Rectal smooth muscle tissue (tissue), 1 donor: ENCODE measurements around the gene SYCE3.
"Not testable (repeated sequence)": the region's sequence is repeated elsewhere in the genome, so short reads cannot be mapped to it uniquely, and the experiment has no call there.

Experiments
- H3K27ac ChIP-seq: one replicate; pipeline ENCODE4 v1.7.0; 2013; ENCODE audit warnings: low read depth, low read length, inconsistent platforms
- H3K27me3 ChIP-seq: one replicate; pipeline ENCODE4 v1.7.0; 2013; ENCODE audit warnings: low read length; ENCODE audit not compliant: control insufficient read depth, insufficient read depth
- H3K36me3 ChIP-seq: one replicate; pipeline ENCODE4 v1.7.0; 2013; ENCODE audit warnings: low read length; ENCODE audit not compliant: control insufficient read depth, insufficient read depth
- H3K4me1 ChIP-seq: one replicate; pipeline ENCODE4 v1.7.0; 2013; ENCODE audit warnings: low read length; ENCODE audit not compliant: control insufficient read depth, insufficient read depth
- H3K4me3 ChIP-seq: one replicate; pipeline ENCODE4 v1.7.0; 2013; ENCODE audit warnings: low read length
- H3K9ac ChIP-seq: one replicate; pipeline ENCODE4 v1.7.0; 2013; ENCODE audit warnings: low read length

SYCE3 gene

GRCh38 chr22:50522208-50522805 is 40.4 kb downstream of the SYCE3 start:
- H3K9ac ChIP-seq, result no peak overlapping the region
- peaks cover 3% of the 10 kb centered on the region for H3K4me1 ChIP-seq
- H3K27me3 ChIP-seq, result no peaks in the 10 kb centered on the region
- H3K4me3 ChIP-seq, result no peak overlapping the region
- H3K27ac ChIP-seq, result no peak overlapping the region
- H3K36me3 ChIP-seq, result peaks cover 22% of the 10 kb centered on the region

GRCh38 chr22:50521710-50522109 is 41.0 kb downstream of the SYCE3 start:
- Histone ChIP-seq H3K36me3 (peaks cover 23% of the 10 kb centered on the region), H3K27me3 (no peaks in the 10 kb centered on the region), H3K4me1 (peaks cover 3% of the 10 kb centered on the region), H3K9ac (no peak overlapping the region), H3K4me3 (no peak overlapping the region), H3K27ac (no peak overlapping the region)

- no peak overlapping the region for H3K4me3 ChIP-seq
- H3K27me3 ChIP-seq, result no peaks in the 10 kb centered on the region
- H3K36me3 ChIP-seq, result peaks cover 29% of the 10 kb centered on the region
- no peak overlapping the region for H3K9ac ChIP-seq
- no peaks in the 10 kb centered on the region for H3K4me1 ChIP-seq
- H3K27ac ChIP-seq, result no peak overlapping the region
Observed at GRCh38 chr22:50520826-50521453, 41.8 kb downstream of the SYCE3 start.

DNA sequence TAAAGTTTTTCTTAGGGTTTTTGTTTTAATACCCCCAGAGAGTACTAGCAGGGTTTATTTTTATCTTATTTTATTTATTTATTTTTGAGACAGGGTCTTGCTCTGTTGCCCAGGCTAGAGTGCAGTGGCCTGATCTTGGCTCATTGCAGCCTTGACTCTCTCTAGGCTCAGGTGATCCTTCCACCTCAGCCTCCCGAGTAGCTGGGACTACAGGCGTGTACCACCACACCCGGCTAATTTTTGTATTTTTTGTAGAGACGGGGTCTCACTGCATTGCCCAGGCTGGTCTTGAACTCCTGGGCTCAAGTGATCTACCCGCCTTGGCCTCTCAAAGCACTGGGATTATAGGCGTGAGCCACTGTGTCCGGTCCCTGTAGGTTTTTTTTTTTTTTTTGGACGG is 42.5 kb downstream of the SYCE3 start:
- not testable (repeated sequence) for H3K27ac ChIP-seq, H3K27me3 ChIP-seq, H3K4me1 ChIP-seq, H3K4me3 ChIP-seq, H3K9ac ChIP-seq
- peaks cover 29% of the 10 kb centered on the region for H3K36me3 ChIP-seq

DNA sequence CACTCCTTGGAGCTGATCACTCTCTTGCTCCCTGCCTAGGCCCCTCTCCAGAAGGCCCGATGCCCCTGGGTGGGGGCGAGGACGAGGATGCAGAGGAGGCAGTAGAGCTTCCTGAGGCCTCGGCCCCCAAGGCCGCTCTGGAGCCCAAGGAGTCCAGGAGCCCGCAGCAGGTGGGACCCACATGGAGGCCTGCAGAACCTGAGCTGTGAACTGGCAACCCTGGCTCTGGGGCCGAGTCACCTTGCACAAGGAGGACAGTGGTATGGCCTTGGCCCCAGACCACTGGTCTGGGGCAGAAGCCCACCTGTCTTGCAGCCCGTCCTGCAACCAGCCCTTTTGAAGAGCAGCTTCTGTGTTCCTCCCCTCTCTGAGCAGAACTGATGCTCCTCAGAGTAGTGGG is 43.6 kb downstream of the SYCE3 start:
- H3K9ac ChIP-seq, result no peak overlapping the region
- H3K27ac ChIP-seq, result no peak overlapping the region
- H3K4me3 ChIP-seq, result no peak overlapping the region
- H3K4me1 ChIP-seq, result no peaks in the 10 kb centered on the region
- no peaks in the 10 kb centered on the region for H3K27me3 ChIP-seq
- peaks cover 29% of the 10 kb centered on the region for H3K36me3 ChIP-seq

GRCh38 chr22:50518606-50519005 is 44.1 kb downstream of the SYCE3 start:
- Histone ChIP-seq H3K27me3 (no peaks in the 10 kb centered on the region), H3K27ac (no peak overlapping the region), H3K4me3 (no peak overlapping the region), H3K9ac (no peak overlapping the region), H3K4me1 (no peaks in the 10 kb centered on the region), H3K36me3 (peaks cover 27% of the 10 kb centered on the region)

GRCh38 chr22:50517495-50518260 is 45.0 kb downstream of the SYCE3 start:
- Histone ChIP-seq H3K27me3 (no peaks in the 10 kb centered on the region), H3K9ac (no peak overlapping the region), H3K4me3 (no peak overlapping the region), H3K36me3 (peaks cover 19% of the 10 kb centered on the region), H3K27ac (no peak overlapping the region), H3K4me1 (no peaks in the 10 kb centered on the region)

DNA sequence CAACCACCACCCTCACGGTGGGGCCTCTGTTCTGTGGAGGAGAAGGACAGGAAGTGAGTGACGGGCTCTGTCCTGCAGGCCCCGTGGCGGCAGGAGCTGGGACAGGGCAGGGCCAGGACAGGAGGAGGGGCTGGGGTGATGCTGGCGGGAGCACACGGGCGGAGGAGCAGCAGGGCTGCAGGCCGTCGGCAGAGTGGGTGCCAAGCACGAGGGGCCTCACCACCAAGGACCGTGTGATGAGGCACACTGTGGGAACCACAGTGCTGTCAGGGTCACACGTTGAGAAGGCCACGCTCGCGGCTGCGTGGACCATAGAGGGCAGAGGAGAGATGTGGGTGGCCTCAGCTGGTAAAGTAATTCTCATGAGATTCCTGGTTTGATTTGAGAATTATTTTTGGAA is 45.8 kb downstream of the SYCE3 start:
- no peaks in the 10 kb centered on the region for H3K4me1 ChIP-seq
- no peak overlapping the region for H3K4me3 ChIP-seq
- H3K27me3 ChIP-seq, result no peaks in the 10 kb centered on the region
- no peak overlapping the region for H3K27ac ChIP-seq
- H3K9ac ChIP-seq, result no peak overlapping the region
- H3K36me3 ChIP-seq, result peaks cover 12% of the 10 kb centered on the region

DNA sequence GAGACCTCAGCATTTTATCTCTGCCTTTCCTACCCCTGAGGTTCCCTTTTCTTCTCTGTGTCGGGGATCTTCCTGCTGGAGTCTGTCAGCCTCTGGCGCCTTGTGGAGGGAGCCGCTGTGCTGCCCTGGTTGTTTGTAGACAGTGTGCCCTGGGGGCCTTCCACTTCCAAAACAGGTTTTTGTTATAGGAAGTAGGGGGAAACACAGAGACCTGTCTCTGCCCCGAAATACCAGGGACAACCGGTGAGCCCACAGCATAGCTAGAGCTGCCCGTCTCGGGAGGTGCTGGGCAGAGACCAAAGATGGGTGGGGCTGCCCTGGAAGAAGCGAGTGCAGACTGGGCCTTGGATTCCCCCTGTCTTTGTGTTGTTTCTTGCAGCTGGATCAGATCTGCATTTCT is 46.7 kb downstream of the SYCE3 start:
- Histone ChIP-seq H3K4me3 (no peak overlapping the region), H3K27ac (no peak overlapping the region), H3K36me3 (peaks cover 10% of the 10 kb centered on the region), H3K27me3 (no peaks in the 10 kb centered on the region), H3K4me1 (no peaks in the 10 kb centered on the region), H3K9ac (no peak overlapping the region)

GRCh38 chr22:50513175-50513574 is 49.5 kb downstream of the SYCE3 start:
- Histone ChIP-seq H3K4me1 (peaks cover 4% of the 10 kb centered on the region), H3K27me3 (no peaks in the 10 kb centered on the region), H3K9ac (no peak overlapping the region), H3K4me3 (no peak overlapping the region), H3K36me3 (peaks cover 6% of the 10 kb centered on the region), H3K27ac (no peak overlapping the region)

DNA sequence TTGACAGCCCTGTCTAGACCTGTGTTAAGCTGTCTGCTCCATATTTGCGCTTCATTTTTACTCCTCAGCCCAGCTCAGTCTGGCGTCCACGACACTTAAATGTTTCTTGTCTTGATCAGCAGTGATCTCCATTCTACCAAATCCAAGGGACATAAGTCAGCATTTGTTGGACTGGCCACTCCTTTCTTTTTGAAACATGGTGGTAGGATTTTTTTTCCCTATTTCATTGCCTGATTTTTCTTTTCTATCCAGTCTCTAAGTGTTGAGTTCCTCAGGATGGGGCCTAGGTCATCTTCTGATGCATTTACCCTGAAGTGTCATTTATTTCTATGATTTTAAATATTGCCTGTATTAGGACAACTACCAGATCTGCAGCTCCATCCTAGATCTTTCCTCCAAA is 53.8 kb downstream of the SYCE3 start:
- Histone ChIP-seq H3K9ac (no peak overlapping the region), H3K27me3 (no peaks in the 10 kb centered on the region), H3K4me3 (peak overlapping the region; percentile 85), H3K36me3 (peaks cover 11% of the 10 kb centered on the region), H3K27ac (peak overlapping the region; percentile 92), H3K4me1 (peaks cover 10% of the 10 kb centered on the region)

DNA sequence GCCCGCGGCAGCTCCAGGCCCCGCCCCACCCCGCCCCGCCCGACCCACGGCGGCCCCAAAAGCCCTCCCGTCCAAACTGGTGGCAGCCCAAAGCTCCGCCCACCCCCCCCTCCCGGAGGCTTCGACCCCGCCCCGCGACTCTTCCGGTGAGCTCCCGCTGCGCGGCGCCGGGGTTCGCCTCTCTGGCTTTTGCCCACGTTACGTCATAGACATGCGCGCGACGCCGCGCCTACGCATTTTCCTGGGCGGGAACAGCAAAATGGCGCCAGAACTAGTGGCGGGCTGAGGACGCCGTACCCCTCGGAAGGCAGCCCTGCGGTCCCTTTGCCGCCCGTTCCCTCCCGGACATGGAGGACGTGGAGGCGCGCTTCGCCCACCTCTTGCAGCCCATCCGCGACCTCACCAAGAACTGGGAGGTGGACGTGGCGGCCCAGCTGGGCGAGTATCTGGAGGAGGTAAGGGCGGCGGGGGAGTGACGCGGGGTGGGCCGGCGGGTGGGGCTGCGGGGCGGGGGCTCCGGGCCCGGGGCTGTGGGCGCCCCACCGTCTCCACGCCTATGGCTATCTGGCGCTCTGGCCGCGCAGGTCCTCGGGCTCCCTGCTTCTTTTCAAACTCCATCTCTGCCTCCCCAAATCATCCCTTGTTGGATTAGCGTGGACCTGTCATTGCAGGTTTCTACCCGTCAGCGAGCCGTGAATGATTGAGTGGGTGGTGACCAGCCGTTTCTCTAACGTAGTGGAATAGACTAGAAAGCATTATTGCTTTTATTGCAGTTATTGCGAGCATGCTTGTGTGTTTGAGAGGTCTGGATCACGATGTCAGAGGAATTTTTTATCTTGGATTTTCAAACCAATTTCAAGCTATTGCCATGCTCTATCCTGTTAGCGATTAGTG is 54.5 kb downstream of the SYCE3 start, which contains the start of gene NCAPH2:
Gene NCAPH2, plus strand, starts transcription at position 234 of the 894 bp plus-strand sequence. Its CDS starts 114 bp downstream, at position 348.
- Histone ChIP-seq H3K27ac (peak within 1 kb of the TSS; percentile 92), H3K36me3 (peaks cover 11% of the 10 kb centered on the region), H3K27me3 (no peaks in the 10 kb centered on the region)

More for the DNA sequence above, 54.5 kb downstream of the SYCE3 start, which contains the start of gene NCAPH2:
- Histone ChIP-seq H3K4me3 (peak within 1 kb of the TSS; percentile 85), H3K4me1 (peaks cover 10% of the 10 kb centered on the region), H3K9ac (peak within 1 kb of the TSS; percentile 66)
